HCT116 (cell line): ENCODE data around the gene DNPH1.

ENCODE experiments used
- CTCF ChIP-seq, 3 experiments: fragments of 200-600 bp in 1 of 3; sonication (generic) in 1 of 3; IDR thresholded peaks in 2 of 3; conservative IDR thresholded peaks in 1 of 3; 2 replicates each; pipeline ENCODE4 v1.5.1; 2012 to 2017; ENCODE audit warnings: low read depth in 2 of 3, low read length in 2 of 3, antibody characterized with exemption in 1 of 3, borderline replicate concordance in 1 of 3, control low read depth in 1 of 3, mild to moderate bottlenecking in 1 of 3, mixed read lengths in 1 of 3, mixed run types in 1 of 3, moderate library complexity in 1 of 3; ENCODE audit not compliant: insufficient read depth in 1 of 3
- EGR1 ChIP-seq: IDR thresholded peaks from 2 replicates; pipeline ENCODE4 v1.6.1; 2012; ENCODE audit warnings: low read depth
- ELF1 ChIP-seq: IDR thresholded peaks from 2 replicates; pipeline ENCODE4 v1.6.1; 2012; ENCODE audit warnings: low read depth, borderline replicate concordance
- EZH2 ChIP-seq: fragments of 200-600 bp; sonication (generic); IDR thresholded peaks from 2 replicates; pipeline ENCODE4 v1.6.1; 2017; ENCODE audit warnings: antibody characterized with exemption, mixed run types
- EZH2phosphoT487 ChIP-seq: fragments of 200-600 bp; IDR thresholded peaks from 2 replicates; pipeline ENCODE4 v1.6.1; 2018; ENCODE audit warnings: antibody characterized with exemption, borderline replicate concordance
- JUND ChIP-seq: IDR thresholded peaks from 2 replicates; pipeline ENCODE4 v1.6.1; 2012
- POLR2A ChIP-seq: IDR thresholded peaks from 2 replicates; pipeline ENCODE4 v1.7.0; 2011; ENCODE audit warnings: borderline replicate concordance; ENCODE audit not compliant: insufficient read depth, insufficient read length; ENCODE audit errors: extremely low read depth
- POLR2AphosphoS5 ChIP-seq: IDR thresholded peaks from 2 replicates; pipeline ENCODE4 v1.6.1; 2011; ENCODE audit warnings: mild to moderate bottlenecking, low read depth, low read length, moderate library complexity
- RAD21 ChIP-seq: IDR thresholded peaks from 2 replicates; pipeline ENCODE4 v1.6.1; 2012; ENCODE audit warnings: low read depth, mild to moderate bottlenecking
- SIN3A ChIP-seq: IDR thresholded peaks from 2 replicates; pipeline ENCODE4 v1.6.1; 2012; ENCODE audit warnings: low read depth
- SRF ChIP-seq: IDR thresholded peaks from 2 replicates; pipeline ENCODE4 v1.6.1; 2012; ENCODE audit warnings: low read depth
- YY1 ChIP-seq: IDR thresholded peaks from 2 replicates; pipeline ENCODE4 v1.6.1; 2011; ENCODE audit warnings: low read length, low read depth, moderate library complexity, mild to moderate bottlenecking; ENCODE audit not compliant: insufficient replicate concordance; ENCODE audit errors: extremely low read depth

- no peak for TF ChIP-seq CTCF (IDR thresholded peaks at IDR 0.05 in 2 of 3, conservative IDR thresholded peaks at IDR 0.05 in 1 of 3; ENCODE audit: borderline replicate concordance in 1 of 3, insufficient read depth in 1 of 3, low read depth in 2 of 3, low read length in 2 of 3)
- no peak for TF ChIP-seq POLR2AphosphoS5
- TF ChIP-seq RAD21 = no peak
- TF ChIP-seq EZH2 = no peak
- no peak for TF ChIP-seq SIN3A
- TF ChIP-seq EZH2phosphoT487 = no peak
- no peak for TF ChIP-seq ELF1
- no peak for TF ChIP-seq EGR1
- no peak for TF ChIP-seq JUND
- TF ChIP-seq POLR2A = no peak
- TF ChIP-seq SRF = no peak
- no peak for TF ChIP-seq YY1
Observed at GRCh38 chr6:43192911-43193310, 36.4 kb downstream of the DNPH1 start.
